Stomach (tissue), 9 donors: ENCODE results near the gene GPR68. TPM values are rescaled to one million over a fixed set of nuclear protein-coding genes. Genes with fewer than 3 reads are reported as not detected.

Experiments used
- DNase-seq, 2 donors: peaks; one replicate each; pipeline versions ENCODE4 v3.0.0 to v3.0.0-alpha.2; 2013 to 2019
- H3K27ac ChIP-seq, 5 donors: fragments of 200-600 bp in 4 of 5; sonication (generic) in 4 of 5; one replicate each; pipeline ENCODE4 v1.5.1; 2013 to 2019; ENCODE audit warnings: mild to moderate bottlenecking in 1 of 5, moderate library complexity in 1 of 5
- H3K27me3 ChIP-seq, 3 donors: fragments of 200-600 bp; sonication (generic); one replicate each; pipeline ENCODE4 v1.5.1; 2017 to 2019; ENCODE audit warnings: mixed run types in 1 of 3
- H3K36me3 ChIP-seq, 4 donors: fragments of 200-600 bp; sonication (generic); 1 replicate in 3 of 4; 2 replicates in 1 of 4; pipeline ENCODE4 v1.5.1; 2016 to 2019
- H3K4me1 ChIP-seq, 4 donors: fragments of 200-600 bp; sonication (generic); one replicate each; pipeline ENCODE4 v1.5.1; 2016 to 2019
- H3K4me3 ChIP-seq, 4 donors: fragments of 200-600 bp; sonication (generic) in 3 of 4; one replicate each; pipeline ENCODE4 v1.5.1; 2016 to 2019; ENCODE audit warnings: mild to moderate bottlenecking in 1 of 4
- H3K9me3 ChIP-seq, 4 donors: fragments of 200-600 bp; sonication (generic); one replicate each; pipeline ENCODE4 v1.5.1; 2016 to 2019
- CTCF ChIP-seq, 7 experiments: fragments of 450-650 bp in 4 of 7; fragments of 200-600 bp in 3 of 7; sonication (generic) in 3 of 7; IDR thresholded peaks; one replicate each; pipeline ENCODE4 v1.5.1; 2016 to 2019; ENCODE audit warnings: antibody characterized with exemption in 7 of 7, control low read depth in 2 of 7, mild to moderate bottlenecking in 1 of 7
- EP300 ChIP-seq: sonication (generic); formaldehyde crosslinking; IDR thresholded peaks from one replicate; pipeline ENCODE4 v1.6.1; 2017; ENCODE audit warnings: antibody characterized with exemption
- POLR2A ChIP-seq, 4 donors: fragments of 450-650 bp; IDR thresholded peaks; one replicate each; pipeline ENCODE4 v1.6.1; 2016; ENCODE audit warnings: antibody characterized with exemption in 4 of 4, control low read depth in 2 of 4, mild to moderate bottlenecking in 1 of 4, moderate library complexity in 1 of 4
- POLR2AphosphoS5 ChIP-seq, 3 donors: sonication (generic); formaldehyde crosslinking; IDR thresholded peaks; one replicate each; pipeline ENCODE4 v1.6.1; 2016; ENCODE audit warnings: antibody characterized with exemption in 3 of 3
- WGBS, 5 donors: extraction: QIAGEN DNeasy Blood & Tissue Kit in 3 of 5; methylation state at CpG; one replicate each; pipeline versions ENCODE4 v1.1.5 to v1.1.7; 2013 to 2018; 5-methylcytosine and 5-hydroxymethylcytosine counted together
- intact Hi-C: fragments of 100-400 bp; cut with DNase I; formaldehyde crosslinking; loops from one replicate; pipeline ENCODE4 v1.15.1; 2023; ENCODE audit warnings: low total_unique reads
- polyA plus RNA-seq, 3 donors: library from polyadenylated mRNA; stranded (reverse); fragments of 200-250 nt; gene quantifications; one replicate each; pipeline ENCODE4 v1.2.3, GENCODE V29; 2013
- total RNA-seq, 5 donors: library from RNA; depleted of rRNA; stranded (reverse); fragments of >200 nt; gene quantifications; one replicate each; pipeline versions ENCODE4 v1.1.0 to v1.2.3, GENCODE V29; 2014 to 2016
- donor health status: healthy with polysubstance abuse.
- donor health status: Bipolar disorder and iron deficiency.
- donor health status: healthy.

GPR68 gene
- total and polyA plus RNA-seq, 8 donors, result 1.9 to 19.3 (median 9.0) TPM; not detected in 2

- no peak for DNase-seq
- Histone ChIP-seq H3K27ac (peak overlapping the region; percentile 11 to 75 (median 66)), H3K36me3 (peaks cover 5 to 95% (median 84%) of the 10 kb centered on the region in 4 donors), H3K27me3 (no peaks in the 10 kb centered on the region), H3K9me3 (no peaks in the 10 kb centered on the region), H3K4me3 (no peak overlapping the region), H3K4me1 (peaks cover 13 to 26% (median 19%) of the 10 kb centered on the region in 4 donors)
- 77 to 86% (median 79%) methylated on average over 17 to 21 of the region's 21 CpGs for WGBS, 5 donors
- no peak for TF ChIP-seq EP300
- TF ChIP-seq POLR2A (IDR thresholded peaks at IDR 0.05), result no peak
- TF ChIP-seq CTCF (IDR thresholded peaks at IDR 0.05), result no peak
- TF ChIP-seq POLR2AphosphoS5 (IDR thresholded peaks at IDR 0.05), result no peak
- intact Hi-C loops, result no loop called here
Measured at GRCh38 chr14:91291786-91292405, 47.4 kb upstream of the GPR68 start.

- H3K27me3 ChIP-seq, result no peaks in the 10 kb centered on the region
- H3K4me3 ChIP-seq, result no peak overlapping the region
- TF ChIP-seq POLR2A (IDR thresholded peaks at IDR 0.05), result no peak
- TF ChIP-seq POLR2AphosphoS5 (IDR thresholded peaks at IDR 0.05), result no peak
- no peak for TF ChIP-seq CTCF (IDR thresholded peaks at IDR 0.05)
- no peak for TF ChIP-seq EP300
- 49 to 82% (median 66%) methylated on average over 10 of the region's 10 CpGs for WGBS, 5 donors
- H3K27ac ChIP-seq, result peak overlapping the region; percentile 55 to 75 (median 66)
- peak in 1 of 2 donors; percentile 67 for DNase-seq
- H3K4me1 ChIP-seq, result peaks cover 13 to 31% (median 20%) of the 10 kb centered on the region in 4 donors
- H3K36me3 ChIP-seq, result peaks cover 5 to 89% (median 77%) of the 10 kb centered on the region in 4 donors
- no peaks in the 10 kb centered on the region for H3K9me3 ChIP-seq
- intact Hi-C loops, result no loop called here
Measured at GRCh38 chr14:91290986-91291385, 46.5 kb upstream of the GPR68 start.

DNA sequence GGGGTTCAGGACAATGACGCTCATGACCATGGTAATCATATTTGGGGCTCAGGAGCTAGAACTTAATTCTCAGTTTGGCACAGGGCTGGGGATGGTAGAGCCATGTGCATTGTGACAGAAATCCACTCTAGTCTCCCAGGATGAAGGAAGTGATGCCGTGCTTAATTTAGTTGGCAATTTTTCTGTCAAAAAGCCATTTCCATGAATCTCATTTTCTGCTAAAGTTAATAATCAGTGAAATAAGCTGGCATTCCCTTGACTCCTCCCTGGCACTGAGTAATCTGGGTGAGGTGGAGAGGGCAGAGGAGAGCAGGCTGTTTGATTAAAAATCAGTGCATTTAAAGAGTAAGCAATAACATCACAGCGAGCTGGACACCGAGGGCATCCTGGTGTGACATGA lies 45.0 kb upstream of the GPR68 start:
- WGBS, 5 donors, result 88 to 94% (median 90%) methylated on average over 4 of the region's 4 CpGs
- H3K27ac ChIP-seq, result peak overlapping the region in 2 of 5 donors; percentile 72 to 75
- intact Hi-C loops, result loop anchor here (5.0 to 10.0 kb wide), 2 partner anchors 112 to 385 kb away; no protein-coding TSS in a partner anchor
- H3K36me3 ChIP-seq, result peaks cover 9 to 89% (median 75%) of the 10 kb centered on the region in 4 donors
- H3K4me1 ChIP-seq, result peaks cover 13 to 31% (median 20%) of the 10 kb centered on the region in 4 donors
- DNase-seq, result no peak
- no peaks in the 10 kb centered on the region for H3K27me3 ChIP-seq
- H3K9me3 ChIP-seq, result no peaks in the 10 kb centered on the region
- H3K4me3 ChIP-seq, result no peak overlapping the region
- no peak for TF ChIP-seq EP300
- no peak for TF ChIP-seq POLR2A (IDR thresholded peaks at IDR 0.05)
- no peak for TF ChIP-seq CTCF (IDR thresholded peaks at IDR 0.05)
- TF ChIP-seq POLR2AphosphoS5 (IDR thresholded peaks at IDR 0.05), result no peak

- Histone ChIP-seq H3K9me3 (no peaks in the 10 kb centered on the region), H3K27ac (peak overlapping the region in 1 of 5 donors; percentile 75), H3K4me1 (peaks cover 13 to 31% (median 22%) of the 10 kb centered on the region in 4 donors), H3K4me3 (no peak overlapping the region), H3K36me3 (peaks cover 7 to 88% (median 75%) of the 10 kb centered on the region in 4 donors), H3K27me3 (no peaks in the 10 kb centered on the region)
- DNase-seq, result no peak
- 92 to 94% (median 94%) methylated on average over 26 to 28 of the region's 28 CpGs for WGBS, 5 donors
- TF ChIP-seq EP300, result no peak
- TF ChIP-seq CTCF (IDR thresholded peaks at IDR 0.05), result no peak
- no peak for TF ChIP-seq POLR2A (IDR thresholded peaks at IDR 0.05)
- no peak for TF ChIP-seq POLR2AphosphoS5 (IDR thresholded peaks at IDR 0.05)
- intact Hi-C loops, result loop anchor here (5.0 to 10.0 kb wide), 2 partner anchors 112 to 384 kb away; no protein-coding TSS in a partner anchor
Measured at GRCh38 chr14:91288876-91289275, 44.4 kb upstream of the GPR68 start.
